ENCODE measurements around the gene LIPA. TPM values are rescaled to one million over a fixed set of nuclear protein-coding genes. Genes with fewer than 3 reads are reported as not detected.

LIPA gene
- total and polyA plus RNA-seq, 7 donors = 23.1 to 240 (median 35.3) TPM

DNA sequence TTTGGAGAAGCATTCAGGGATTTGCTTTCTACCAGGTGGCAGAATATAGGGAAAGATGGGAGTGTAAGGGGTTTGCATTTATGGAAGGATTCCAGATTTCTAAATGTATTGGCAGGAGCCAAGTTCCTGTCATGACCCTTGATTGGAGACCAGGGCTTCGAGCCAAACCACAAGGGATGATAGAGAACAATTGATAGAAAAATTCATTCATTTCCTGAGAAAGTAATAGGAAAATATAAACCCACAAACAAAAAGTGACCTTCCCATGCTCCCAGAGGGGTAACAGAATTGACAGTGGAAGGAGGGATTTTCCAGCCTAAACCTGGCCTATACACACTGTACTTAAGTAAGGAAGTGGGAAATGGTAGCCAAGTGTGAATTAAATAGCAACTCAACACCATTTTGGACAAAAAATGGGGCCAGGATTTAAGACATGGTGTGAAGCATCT is 27.9 kb upstream of the LIPA start:
- WGBS, 2 donors = 76 to 86% methylated on average over 1 of the region's 1 CpG
- peak overlapping the region in 3 of 4 donors; percentile 78 to 87 (median 86) for H3K27ac ChIP-seq
- no peak for DNase-seq
- TF ChIP-seq POLR2A (IDR thresholded peaks at IDR 0.05) = no peak
- no peak for TF ChIP-seq POLR2AphosphoS5 (IDR thresholded peaks at IDR 0.05)
- no peak for TF ChIP-seq EP300 (IDR thresholded peaks at IDR 0.05)
- TF ChIP-seq, protein P1, sequence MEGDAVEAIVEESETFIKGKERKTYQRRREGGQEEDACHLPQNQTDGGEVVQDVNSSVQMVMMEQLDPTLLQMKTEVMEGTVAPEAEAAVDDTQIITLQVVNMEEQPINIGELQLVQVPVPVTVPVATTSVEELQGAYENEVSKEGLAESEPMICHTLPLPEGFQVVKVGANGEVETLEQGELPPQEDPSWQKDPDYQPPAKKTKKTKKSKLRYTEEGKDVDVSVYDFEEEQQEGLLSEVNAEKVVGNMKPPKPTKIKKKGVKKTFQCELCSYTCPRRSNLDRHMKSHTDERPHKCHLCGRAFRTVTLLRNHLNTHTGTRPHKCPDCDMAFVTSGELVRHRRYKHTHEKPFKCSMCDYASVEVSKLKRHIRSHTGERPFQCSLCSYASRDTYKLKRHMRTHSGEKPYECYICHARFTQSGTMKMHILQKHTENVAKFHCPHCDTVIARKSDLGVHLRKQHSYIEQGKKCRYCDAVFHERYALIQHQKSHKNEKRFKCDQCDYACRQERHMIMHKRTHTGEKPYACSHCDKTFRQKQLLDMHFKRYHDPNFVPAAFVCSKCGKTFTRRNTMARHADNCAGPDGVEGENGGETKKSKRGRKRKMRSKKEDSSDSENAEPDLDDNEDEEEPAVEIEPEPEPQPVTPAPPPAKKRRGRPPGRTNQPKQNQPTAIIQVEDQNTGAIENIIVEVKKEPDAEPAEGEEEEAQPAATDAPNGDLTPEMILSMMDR (IDR thresholded peaks at IDR 0.05) = no peak
- H3K36me3 ChIP-seq = no peaks in the 10 kb centered on the region
- H3K4me1 ChIP-seq = peaks cover 0 to 64% (median 50%) of the 10 kb centered on the region in 4 donors
- no peaks in the 10 kb centered on the region for H3K9me3 ChIP-seq
- no peaks in the 10 kb centered on the region for H3K27me3 ChIP-seq
- no peak overlapping the region for H3K4me3 ChIP-seq
- intact Hi-C loops (cut with DNase I) = no loop called here

DNA sequence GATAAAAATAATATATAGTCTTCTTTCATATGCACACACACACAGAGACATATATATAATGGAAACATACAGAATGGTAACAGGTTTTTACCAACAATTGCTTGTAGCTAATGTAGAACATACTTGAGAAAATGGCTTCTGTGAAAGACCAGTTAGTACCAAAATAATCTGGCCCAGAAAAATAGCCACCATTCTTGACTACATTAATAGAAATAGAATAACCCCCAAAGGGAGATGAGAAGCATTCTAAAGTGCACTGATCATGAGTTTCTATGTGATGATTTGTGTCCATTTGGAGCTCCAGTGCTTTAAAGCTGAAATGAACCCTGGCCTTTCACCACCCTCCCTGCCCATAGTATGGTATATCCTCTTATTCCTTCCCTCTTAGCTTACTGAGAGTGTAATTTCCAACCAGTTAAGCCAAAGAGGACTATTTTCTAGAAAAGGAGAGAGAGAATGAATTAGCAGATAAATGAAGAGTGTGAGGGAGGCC is 27.4 kb upstream of the LIPA start:
- intact Hi-C loops (cut with DNase I) = no loop called here
- no peaks in the 10 kb centered on the region for H3K9me3 ChIP-seq
- no peak for DNase-seq

DNA sequence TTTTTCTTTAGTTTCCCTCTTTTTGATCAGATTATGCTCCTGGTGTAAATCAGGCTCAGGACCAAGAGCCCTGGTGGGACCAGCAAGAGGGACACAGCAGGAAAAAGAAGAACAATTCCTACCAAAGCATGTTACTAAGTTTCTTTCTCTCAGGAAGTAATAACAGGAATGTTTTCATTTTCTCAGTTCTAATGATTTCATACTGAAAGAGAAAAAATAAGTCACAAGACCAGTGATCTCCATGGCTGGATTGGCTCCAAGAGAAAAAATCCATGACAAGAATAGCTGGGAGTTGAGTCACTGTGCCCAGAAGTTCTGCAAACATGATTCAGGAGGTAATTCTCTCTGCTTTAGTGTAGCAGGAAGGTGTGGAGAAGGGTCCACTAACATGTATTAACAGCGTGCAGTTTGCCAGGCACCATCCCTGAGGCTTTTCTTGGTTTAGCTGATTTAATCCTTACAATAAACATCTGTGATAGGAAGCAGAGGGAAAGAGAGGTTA is 26.5 kb upstream of the LIPA start:
- peaks cover 0 to 58% (median 37%) of the 10 kb centered on the region in 4 donors for H3K4me1 ChIP-seq
- no peaks in the 10 kb centered on the region for H3K27me3 ChIP-seq
- peak overlapping the region; percentile 70 to 87 (median 82) for H3K27ac ChIP-seq
- peak; percentile 79 for DNase-seq
- no peaks in the 10 kb centered on the region for H3K36me3 ChIP-seq
- H3K9me3 ChIP-seq = no peaks in the 10 kb centered on the region
- intact Hi-C loops (cut with DNase I) = no loop called here
- 39 to 52% methylated on average over 1 of the region's 1 CpG for WGBS, 2 donors
- no peak overlapping the region for H3K4me3 ChIP-seq
- TF ChIP-seq EP300 (IDR thresholded peaks at IDR 0.05) = peak in 2 of 4 donors; percentile 18 to 59
- TF ChIP-seq POLR2A (IDR thresholded peaks at IDR 0.05) = no peak
- peak; percentile 16 to 79 (median 50) for TF ChIP-seq POLR2AphosphoS5 (IDR thresholded peaks at IDR 0.05)

More for the DNA sequence above, 27.4 kb upstream of the LIPA start:
- TF ChIP-seq, protein P1 (IDR thresholded peaks at IDR 0.05) = no peak
- TF ChIP-seq EP300 (IDR thresholded peaks at IDR 0.05) = no peak
- TF ChIP-seq POLR2AphosphoS5 (IDR thresholded peaks at IDR 0.05) = no peak
- peak overlapping the region; percentile 24 to 87 (median 82) for H3K27ac ChIP-seq
- H3K4me1 ChIP-seq = peaks cover 0 to 64% (median 46%) of the 10 kb centered on the region in 4 donors
- no peaks in the 10 kb centered on the region for H3K27me3 ChIP-seq
- H3K36me3 ChIP-seq = no peaks in the 10 kb centered on the region
- no peak overlapping the region for H3K4me3 ChIP-seq

DNA sequence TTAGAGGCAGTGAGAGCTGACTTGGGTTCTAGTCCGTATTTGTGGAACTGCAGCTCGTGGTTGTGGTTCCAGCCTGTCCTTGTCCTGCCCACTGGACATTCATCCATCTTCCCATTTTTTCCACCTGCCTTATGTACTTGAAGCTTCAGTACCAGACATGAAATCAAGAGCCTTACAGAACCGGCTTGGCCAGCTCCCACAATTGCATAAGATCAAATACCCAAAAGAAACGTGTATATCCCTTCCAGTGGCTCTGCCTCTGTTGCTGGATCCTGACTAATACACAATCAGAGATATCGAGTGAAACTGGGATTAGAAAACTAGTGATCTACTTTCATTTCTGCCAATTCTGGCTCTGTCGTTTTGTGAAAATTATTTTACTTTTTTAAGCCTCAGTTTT is 23.8 kb upstream of the LIPA start:
- intact Hi-C loops (cut with DNase I) = no loop called here
- Histone ChIP-seq H3K27ac (peak overlapping the region in 2 of 4 donors; percentile 22 to 69), H3K9me3 (no peaks in the 10 kb centered on the region), H3K4me3 (no peak overlapping the region), H3K4me1 (peaks cover 0 to 51% (median 32%) of the 10 kb centered on the region in 4 donors), H3K27me3 (no peaks in the 10 kb centered on the region), H3K36me3 (no peaks in the 10 kb centered on the region)
- TF ChIP-seq EP300 (IDR thresholded peaks at IDR 0.05) = no peak
- no peak for TF ChIP-seq POLR2AphosphoS5 (IDR thresholded peaks at IDR 0.05)
- no peak for TF ChIP-seq POLR2A (IDR thresholded peaks at IDR 0.05)
- TF ChIP-seq, protein P1 (IDR thresholded peaks at IDR 0.05) = no peak
- 85 to 87% methylated on average over 6 of the region's 6 CpGs for WGBS, 2 donors
- no peak for DNase-seq

DNA sequence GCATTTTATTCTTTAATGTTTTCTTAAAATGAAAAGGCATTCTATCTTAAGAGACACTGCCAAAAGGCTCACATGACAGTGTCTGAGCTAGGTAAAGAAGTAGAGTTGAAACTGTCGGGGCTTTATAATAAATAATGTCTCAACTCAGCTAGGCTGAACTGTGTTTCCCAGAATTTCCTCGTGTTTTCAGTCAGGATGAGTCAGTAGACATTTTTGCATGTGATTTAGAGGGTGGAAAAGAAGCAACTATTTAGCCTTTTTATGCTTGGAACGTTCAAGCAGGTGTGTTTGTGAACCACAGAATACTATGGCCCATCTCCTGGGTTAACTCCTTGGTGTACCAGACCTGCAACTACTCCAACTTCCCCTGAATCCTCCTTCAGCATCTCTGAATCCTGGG is 23.4 kb upstream of the LIPA start:
- Histone ChIP-seq H3K27ac (peak overlapping the region in 2 of 4 donors; percentile 22 to 69), H3K9me3 (no peaks in the 10 kb centered on the region), H3K4me1 (peaks cover 0 to 51% (median 32%) of the 10 kb centered on the region in 4 donors), H3K36me3 (no peaks in the 10 kb centered on the region), H3K4me3 (no peak overlapping the region), H3K27me3 (no peaks in the 10 kb centered on the region)
- no peak for DNase-seq
- WGBS, 2 donors = 58 to 62% methylated on average over 3 of the region's 3 CpGs
- TF ChIP-seq, protein P1 (IDR thresholded peaks at IDR 0.05) = no peak
- peak in 2 of 4 donors; percentile 25 to 68 for TF ChIP-seq POLR2AphosphoS5 (IDR thresholded peaks at IDR 0.05)
- intact Hi-C loops (cut with DNase I) = no loop called here
